RCC 7860 (cell line): ENCODE results near the gene TOP3A.
"Not testable (repeated sequence)": the region's sequence is repeated elsewhere in the genome, so short reads cannot be mapped to it uniquely, and the experiment has no call there.

ENCODE experiments used
- DNase-seq: peaks from one replicate; pipeline ENCODE4 v3.0.0-alpha.2; 2015; ENCODE audit warnings: low spot score
- FAIRE-seq: peaks from 2 replicates; lab custom pipeline; 2012; peaks lifted over from hg19 to GRCh38; lab: Jason Lieb, UNC

Gene TOP3A

DNA sequence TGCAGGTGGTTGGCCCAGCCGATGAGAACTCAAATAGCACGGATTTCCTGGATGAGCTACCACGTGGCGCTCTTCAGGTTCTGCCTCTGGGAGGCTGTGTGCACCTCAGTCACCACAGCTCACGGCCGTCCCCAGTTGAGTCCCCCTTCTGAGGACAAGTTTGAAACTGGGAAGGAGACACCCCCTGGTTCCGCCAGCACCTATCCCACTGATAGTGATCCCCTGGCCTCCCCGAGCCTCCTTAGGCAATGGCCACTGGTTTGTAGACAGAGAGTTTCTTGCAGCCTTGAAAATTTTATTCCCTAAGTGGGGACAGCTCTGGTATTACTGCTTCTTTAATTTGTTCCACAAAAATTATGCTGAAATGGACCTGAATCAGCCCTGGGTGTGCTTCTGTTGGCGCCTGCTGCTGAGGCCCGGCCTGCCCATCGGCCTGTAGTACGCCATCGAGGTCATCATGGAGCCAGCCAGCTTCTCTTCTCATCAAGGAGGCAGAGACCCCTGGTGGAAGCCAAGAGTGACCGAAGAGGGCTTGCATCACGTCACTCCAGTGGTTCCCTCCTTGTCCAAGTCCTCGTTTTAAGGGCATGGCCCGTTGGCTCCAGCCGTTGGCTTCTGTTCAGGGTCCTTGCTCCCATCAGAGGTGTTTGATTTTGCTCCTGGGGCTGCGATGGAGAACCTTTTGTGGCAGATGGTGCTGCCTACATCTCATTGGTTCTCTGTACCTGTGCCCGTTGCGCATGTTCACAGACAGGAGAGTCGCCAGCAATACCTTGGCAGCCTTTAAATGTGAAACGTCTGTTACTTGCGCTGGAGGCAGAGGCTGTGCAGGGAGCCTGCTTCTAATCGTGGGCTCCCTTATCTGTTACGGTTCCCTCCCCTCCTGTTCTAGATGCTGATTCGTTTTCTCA, 9.6 kb upstream of the TOP3A start:
- no peak for FAIRE-seq
- DNase-seq, result no peak

- no peak for FAIRE-seq
- no peak for DNase-seq
Measured at GRCh38 chr17:18323507-18324139, 8.8 kb upstream of the TOP3A start.

- no peak for DNase-seq
- FAIRE-seq, result no peak
Measured at GRCh38 chr17:18323007-18323406, 8.2 kb upstream of the TOP3A start.

GRCh38 chr17:18322522-18322921, 7.7 kb upstream of the TOP3A start:
- FAIRE-seq (no peak), DNase-seq (no peak)

- FAIRE-seq, result no peak
- no peak for DNase-seq
Measured at GRCh38 chr17:18321309-18321708, 6.5 kb upstream of the TOP3A start.

GRCh38 chr17:18320301-18320700, 5.5 kb upstream of the TOP3A start:
- FAIRE-seq, result no peak
- DNase-seq, result no peak

- FAIRE-seq (no peak), DNase-seq (no peak)
Measured at GRCh38 chr17:18319604-18320256, 4.9 kb upstream of the TOP3A start.

GRCh38 chr17:18318771-18319450, 4.1 kb upstream of the TOP3A start:
- FAIRE-seq, result no peak
- no peak for DNase-seq

DNA sequence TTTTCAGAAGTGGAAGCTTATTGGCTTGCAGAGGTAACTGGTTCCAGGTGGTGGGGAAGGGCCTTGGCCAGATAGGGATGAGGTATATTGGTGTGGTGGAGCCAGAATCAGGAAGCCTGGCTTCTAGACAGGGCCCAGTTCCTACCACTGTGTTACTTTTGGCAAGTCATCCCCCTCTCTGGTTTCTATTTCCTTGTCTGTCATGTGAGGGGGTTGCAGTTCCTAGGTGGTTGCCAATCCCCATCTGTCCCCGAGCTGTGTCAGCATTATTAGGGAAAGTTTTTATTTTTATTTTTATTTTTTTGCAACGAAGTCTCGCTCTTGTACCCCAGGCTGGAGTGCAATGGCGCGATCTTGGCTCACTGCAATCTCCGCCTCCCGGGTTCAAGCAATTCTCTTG, 3.3 kb upstream of the TOP3A start:
- DNase-seq (no peak), FAIRE-seq (no peak)

- FAIRE-seq (no peak), DNase-seq (no peak)
Measured at GRCh38 chr17:18315961-18316360, 1.2 kb upstream of the TOP3A start.

DNA sequence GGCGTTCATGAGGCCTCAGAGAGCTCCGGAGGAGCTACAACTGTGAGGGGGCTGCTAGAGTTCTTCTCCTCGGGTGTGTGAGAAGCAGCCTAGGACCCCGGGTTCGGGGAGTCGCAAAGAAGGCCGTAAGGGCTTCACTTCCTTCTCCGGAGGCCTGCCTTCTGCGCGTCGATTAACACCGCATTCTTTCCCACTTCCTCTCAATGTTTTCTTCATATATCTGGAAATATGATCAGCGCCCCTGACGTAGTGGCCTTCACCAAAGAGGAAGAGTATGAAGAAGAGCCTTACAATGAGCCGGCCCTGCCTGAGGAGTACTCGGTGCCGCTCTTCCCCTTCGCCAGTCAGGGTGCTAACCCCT, 748 bp upstream of the TOP3A start:
- FAIRE-seq (no peak), DNase-seq (no peak)

DNA sequence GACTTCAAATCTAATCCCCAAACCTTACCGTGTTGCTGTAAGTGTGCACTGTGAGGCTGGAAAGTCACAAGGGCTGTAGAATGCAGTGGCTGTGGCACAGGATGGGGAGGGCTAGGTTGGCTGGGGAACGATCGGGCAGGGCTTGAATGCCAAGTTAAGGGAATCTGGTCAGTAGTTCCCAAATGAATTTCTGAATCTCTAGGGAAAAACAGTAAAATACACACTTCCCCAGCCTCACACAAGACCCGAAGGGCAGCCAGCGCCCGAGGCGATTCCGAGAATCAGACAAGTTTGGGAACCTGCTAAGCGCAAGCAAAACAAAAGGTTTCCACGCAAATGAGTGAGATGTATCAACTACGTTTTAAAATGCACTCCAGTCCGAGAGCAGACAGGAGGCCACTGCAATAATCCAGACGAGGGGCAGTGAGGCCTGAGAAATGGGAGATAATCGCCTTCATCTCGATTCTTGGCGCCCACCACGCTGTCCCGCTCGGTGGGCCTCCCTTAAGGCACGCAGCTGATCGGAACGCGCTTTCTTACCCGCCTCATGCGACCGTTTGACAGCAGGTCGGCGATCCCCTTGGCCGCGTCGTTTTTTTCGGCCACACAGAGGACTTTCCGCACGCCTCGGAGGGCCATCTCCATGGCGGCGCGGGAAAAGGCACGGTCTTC, 599 bp downstream of the TOP3A start:
- DNase-seq, result no peak
- FAIRE-seq, result no peak

DNA sequence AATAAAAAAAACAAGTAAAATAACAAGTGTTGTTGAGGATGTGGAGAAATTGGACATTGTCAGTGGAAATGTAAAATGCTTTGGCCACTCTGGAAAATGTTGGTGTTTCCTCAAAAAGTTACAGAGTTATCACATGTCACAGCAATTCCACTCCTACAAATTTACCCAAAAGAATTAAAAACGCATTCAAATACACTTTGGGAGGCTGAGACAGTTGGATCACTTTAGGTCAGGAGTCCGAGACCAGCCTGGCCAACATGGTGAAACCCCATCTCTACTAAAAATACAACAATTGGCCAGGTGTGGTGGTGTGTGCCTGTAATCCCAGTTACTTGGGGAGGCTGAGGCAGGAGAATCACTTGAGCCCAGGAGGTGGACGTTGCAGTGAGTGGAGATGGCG, 5.6 kb downstream of the TOP3A start:
- FAIRE-seq, result no peak
- DNase-seq, result no peak

- not testable (repeated sequence) for FAIRE-seq
Measured at GRCh38 chr17:18303206-18303605, 11.6 kb downstream of the TOP3A start.

DNA sequence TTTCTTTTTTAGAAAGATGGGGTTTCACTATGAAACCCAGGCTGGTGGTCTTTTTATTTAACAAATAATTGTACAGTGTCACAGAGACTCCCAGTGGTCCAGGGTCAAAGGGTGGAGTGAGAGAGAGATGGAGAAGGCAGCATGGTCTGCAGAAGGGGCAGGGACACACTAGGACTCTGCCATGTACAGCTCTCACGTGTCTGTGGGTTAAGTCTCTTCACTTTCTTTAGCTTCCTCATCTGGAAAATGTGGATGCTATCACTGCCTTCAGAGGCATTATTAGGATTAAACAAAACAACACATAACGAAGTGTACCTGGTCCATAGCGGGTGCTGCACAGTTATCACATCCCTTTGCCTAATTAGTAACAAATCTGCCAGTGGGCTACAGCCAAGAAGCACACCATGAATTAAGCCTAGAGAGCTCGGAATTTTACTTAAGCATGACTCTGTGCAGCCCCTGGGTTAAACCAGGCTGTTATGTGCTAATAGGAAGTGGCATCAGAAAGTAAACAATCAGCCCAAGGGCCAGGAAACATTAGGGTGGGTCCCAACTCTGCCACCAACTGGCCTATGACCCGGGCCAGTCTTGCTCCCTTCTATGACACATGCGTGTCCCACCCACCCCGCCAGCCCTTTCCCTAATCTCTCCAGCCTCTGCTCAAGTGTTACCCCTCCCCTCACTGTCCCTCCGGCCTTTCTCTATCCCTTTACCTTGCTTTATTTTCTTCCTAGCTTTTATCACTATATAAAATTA, 13.9 kb downstream of the TOP3A start:
- no peak for FAIRE-seq
- DNase-seq, result no peak

More at GRCh38 chr17:18303206-18303605, 11.6 kb downstream of the TOP3A start:
- DNase-seq, result not testable (repeated sequence)

GRCh38 chr17:18298061-18298460, 16.7 kb downstream of the TOP3A start:
- DNase-seq, FAIRE-seq: not testable (repeated sequence)

GRCh38 chr17:18291718-18292540, 22.9 kb downstream of the TOP3A start:
- DNase-seq (no peak), FAIRE-seq (no peak)

GRCh38 chr17:18285296-18285695, 29.5 kb downstream of the TOP3A start:
- DNase-seq (no peak), FAIRE-seq (no peak)

- DNase-seq, result no peak
- FAIRE-seq, result no peak
Measured at GRCh38 chr17:18281788-18282187, 33.0 kb downstream of the TOP3A start.
